NB4 (cell line): ENCODE results near the gene DCUN1D1.
A peak's percentile ranks its signal among the peaks of the same experiment; 100 is the strongest.

Experiments
- DNase-seq: peaks from one replicate; pipeline ENCODE4 v3.0.0; 2010; ENCODE audit warnings: low read depth
- H3K4me3 ChIP-seq: one replicate; pipeline ENCODE4 v1.5.1; 2011; ENCODE audit warnings: mild to moderate bottlenecking, low read depth, low read length, moderate library complexity
- CTCF ChIP-seq: IDR thresholded peaks from one replicate; pipeline ENCODE4 v1.5.1; 2012; ENCODE audit warnings: low read depth, low read length
- MAX ChIP-seq: IDR thresholded peaks from 2 replicates; pipeline ENCODE4 v1.6.1; 2011; ENCODE audit warnings: low read depth, low read length
- MYC ChIP-seq: IDR thresholded peaks from 2 replicates; pipeline ENCODE4 v1.6.1; 2011; ENCODE audit warnings: low read depth, low read length
- POLR2A ChIP-seq: IDR thresholded peaks from 2 replicates; pipeline ENCODE4 v1.6.1; 2011; ENCODE audit warnings: mild to moderate bottlenecking; ENCODE audit not compliant: insufficient read length; ENCODE audit errors: extremely low read depth

DCUN1D1 gene

GRCh38 chr3:182959474-182960350 lies 20.6 kb downstream of the DCUN1D1 start:
- peak; percentile 58 for DNase-seq
- TF ChIP-seq MYC (no peak), CTCF (no peak), MAX (peak; percentile 76), POLR2A (no peak)
- no peak overlapping the region for H3K4me3 ChIP-seq

- DNase-seq: no peak
- H3K4me3 ChIP-seq: no peak overlapping the region
- no peak for TF ChIP-seq MAX
- TF ChIP-seq MYC: no peak
- no peak for TF ChIP-seq POLR2A
Observed at GRCh38 chr3:182957676-182958266, 22.6 kb downstream of the DCUN1D1 start.

- DNase-seq: no peak
- no peak overlapping the region for H3K4me3 ChIP-seq
- no peak for TF ChIP-seq MYC
- TF ChIP-seq MAX: no peak
- no peak for TF ChIP-seq POLR2A
- TF ChIP-seq CTCF: no peak
Observed at GRCh38 chr3:182957226-182957625, 23.1 kb downstream of the DCUN1D1 start.

GRCh38 chr3:182954553-182955235 lies 25.6 kb downstream of the DCUN1D1 start:
- no peak for TF ChIP-seq POLR2A
- no peak for TF ChIP-seq CTCF
- no peak for TF ChIP-seq MAX
- TF ChIP-seq MYC: no peak
- H3K4me3 ChIP-seq: no peak overlapping the region
- DNase-seq: peak; percentile 14

GRCh38 chr3:182949688-182950087 lies 30.6 kb downstream of the DCUN1D1 start:
- TF ChIP-seq MAX (no peak), POLR2A (no peak), MYC (no peak), CTCF (no peak)
- H3K4me3 ChIP-seq: no peak overlapping the region
- no peak for DNase-seq

- H3K4me3 ChIP-seq: no peak overlapping the region
- no peak for DNase-seq
- TF ChIP-seq CTCF (no peak), POLR2A (no peak), MAX (no peak), MYC (no peak)
Observed at GRCh38 chr3:182948305-182948704, 32.0 kb downstream of the DCUN1D1 start.
